CD4-positive, alpha-beta T cell treated with Interleukin-10 for 1 hour (primary cell): ENCODE data around the gene CNN3.
A peak's percentile ranks its signal among the peaks of the same experiment; 100 is the strongest.

ENCODE experiments used
- DNase-seq: peaks from one replicate; pipeline ENCODE4 v3.0.0-alpha.2; 2020

Gene CNN3

DNA sequence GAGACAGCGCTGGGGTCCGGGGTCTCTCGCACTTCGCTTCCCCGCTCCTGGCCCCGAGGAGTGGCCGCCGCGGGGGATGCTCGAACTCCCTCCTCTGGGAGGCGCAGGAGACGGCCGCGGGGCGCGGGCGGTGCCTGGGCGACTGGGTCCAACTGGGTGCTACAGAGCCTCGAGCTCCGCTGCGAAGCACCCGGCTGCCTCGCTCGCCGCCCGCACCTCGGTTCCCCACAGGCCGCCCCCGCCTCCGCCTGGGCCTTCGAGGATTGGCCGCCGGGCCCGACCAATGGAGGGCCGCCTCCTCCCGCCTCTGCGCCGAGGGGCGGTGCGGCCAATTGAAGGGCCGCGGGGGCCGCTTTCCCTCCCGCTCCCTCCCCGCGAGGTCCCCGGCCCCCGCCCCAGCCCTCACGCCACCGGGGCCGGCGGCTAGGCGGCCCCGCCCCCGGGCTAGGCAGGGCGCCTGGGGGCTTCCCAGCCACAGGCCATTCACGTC lies at the start of gene CNN3:
CNN3 (minus strand) TSS at position 196 of the 490 bp plus-strand sequence. CDS start 216 bp downstream, outside the sequence.
- peak; percentile 67 for DNase-seq

DNA sequence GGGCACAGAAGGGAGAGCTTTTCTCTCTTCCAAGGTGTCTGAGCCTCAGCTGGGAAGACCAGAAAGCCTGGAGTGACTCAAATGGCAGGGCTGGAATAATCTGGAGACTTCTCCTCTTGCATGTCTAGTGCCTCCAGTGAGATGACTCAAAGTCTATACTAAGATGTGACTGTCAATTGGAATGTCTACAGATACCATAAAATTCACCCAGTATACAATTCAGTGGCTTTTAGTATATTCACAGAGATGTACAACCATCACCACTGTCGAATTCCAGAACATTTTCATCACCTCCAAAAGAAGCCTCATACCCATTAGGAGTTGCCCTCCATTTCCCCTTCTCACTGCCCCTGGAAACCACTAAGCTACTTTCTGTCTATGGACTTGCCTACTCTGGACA lies 47.9 kb upstream of the CNN3 start:
- DNase-seq: no peak

DNA sequence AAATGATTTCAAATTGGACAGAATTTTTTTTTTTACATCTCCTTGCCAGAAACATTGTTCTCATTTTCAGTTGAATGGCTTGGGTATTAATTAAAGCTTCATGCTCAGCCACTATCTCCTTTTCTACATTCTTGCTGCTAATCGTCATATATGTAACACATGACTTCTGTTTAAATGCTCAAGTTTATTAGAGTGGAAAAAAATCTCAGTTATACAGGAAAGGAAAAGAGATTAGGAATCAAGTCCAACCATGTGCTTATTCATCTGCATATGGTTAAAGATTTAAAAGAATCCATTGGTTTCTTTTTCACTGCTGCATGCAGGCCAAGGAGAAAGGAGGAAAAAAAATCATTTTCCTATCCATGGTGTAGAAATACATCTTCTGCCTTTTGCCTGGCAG lies 47.3 kb upstream of the CNN3 start:
- DNase-seq: no peak

DNA sequence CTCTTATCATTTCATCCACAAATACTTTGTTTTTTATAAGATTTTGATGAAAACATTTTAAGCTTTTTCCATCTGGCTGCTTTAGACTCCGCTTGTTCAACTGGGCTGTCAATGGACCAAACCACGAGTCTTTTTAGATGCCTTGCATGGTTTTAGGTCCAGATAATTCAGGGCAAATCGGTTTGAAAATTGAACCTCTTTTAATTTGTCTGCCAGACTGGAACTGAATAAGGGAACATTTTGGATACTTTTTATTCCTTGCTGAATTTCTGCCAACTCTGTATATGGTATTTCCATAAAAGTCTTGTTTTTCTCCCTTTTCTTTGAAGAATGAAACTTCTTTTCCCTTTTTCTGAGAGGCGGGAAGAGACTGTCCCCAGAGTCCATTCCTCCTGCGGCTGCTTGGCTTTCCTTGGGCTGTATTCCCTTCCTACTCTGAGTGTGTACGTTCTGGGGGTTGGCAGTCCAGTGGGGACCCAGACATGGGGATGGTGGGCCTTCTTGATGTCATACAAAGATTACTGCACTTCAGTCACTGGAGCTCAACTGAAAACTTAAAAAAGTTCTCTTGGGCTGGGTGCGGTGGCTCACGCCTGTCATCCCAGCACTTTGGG lies 46.5 kb upstream of the CNN3 start:
- no peak for DNase-seq

DNA sequence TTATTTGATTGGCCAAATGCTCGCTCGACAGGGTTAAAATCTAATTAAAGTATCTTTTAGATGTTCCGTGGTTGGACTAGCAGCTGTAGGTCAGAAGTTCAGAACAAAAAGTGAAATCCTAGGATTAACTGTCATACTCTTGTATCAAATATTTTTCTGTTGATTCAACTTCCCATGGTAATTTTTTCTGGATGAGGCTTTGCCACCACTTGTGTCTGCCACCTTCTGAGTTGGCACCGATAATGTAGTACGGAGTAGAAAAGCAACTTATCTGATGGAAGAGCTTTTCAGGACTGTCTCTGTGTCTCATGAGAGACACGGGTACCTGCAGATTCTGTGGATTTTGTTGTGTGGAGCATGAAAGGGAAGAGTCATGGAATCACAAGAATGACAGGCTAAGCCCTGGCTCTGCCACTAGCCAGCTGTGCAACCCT lies 44.6 kb upstream of the CNN3 start:
- DNase-seq: no peak

DNA sequence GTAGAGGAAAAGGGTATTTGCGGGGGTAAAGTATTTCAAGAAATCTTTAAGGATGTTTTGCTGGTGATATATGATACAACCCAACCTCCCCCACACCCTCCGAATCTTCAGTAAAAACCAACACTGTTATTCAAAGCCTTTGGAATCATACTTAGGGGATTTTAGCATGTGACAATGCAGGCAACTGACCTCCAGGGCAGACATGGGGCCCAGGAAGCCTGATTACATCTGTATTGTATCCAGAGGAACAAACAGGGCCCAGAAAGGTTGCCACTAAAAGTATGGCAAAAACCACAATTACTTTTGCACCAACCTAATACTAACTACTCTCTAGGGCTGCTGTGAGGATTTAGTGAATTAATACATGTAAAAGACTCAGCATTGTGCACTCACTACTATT lies 43.9 kb upstream of the CNN3 start:
- no peak for DNase-seq

DNA sequence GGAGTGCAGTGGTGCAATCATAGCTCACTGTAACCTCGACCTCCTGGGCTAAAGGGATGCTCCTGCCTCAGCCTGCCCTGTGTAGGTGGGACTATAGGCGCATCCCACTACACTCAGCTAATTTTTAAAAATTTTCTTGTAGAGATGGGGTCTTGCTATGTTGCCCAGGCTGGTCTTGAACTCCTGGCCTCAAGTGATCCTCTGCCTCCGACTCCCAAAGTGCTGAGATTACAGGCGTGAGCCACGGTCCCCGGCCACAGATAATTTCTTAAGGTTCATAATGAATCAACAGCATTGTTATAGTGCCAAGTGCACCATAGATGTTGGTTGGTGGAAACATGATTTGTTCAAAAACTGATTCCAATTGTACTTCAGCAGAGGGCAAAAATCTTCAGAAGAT lies 42.2 kb upstream of the CNN3 start:
- DNase-seq: no peak

DNA sequence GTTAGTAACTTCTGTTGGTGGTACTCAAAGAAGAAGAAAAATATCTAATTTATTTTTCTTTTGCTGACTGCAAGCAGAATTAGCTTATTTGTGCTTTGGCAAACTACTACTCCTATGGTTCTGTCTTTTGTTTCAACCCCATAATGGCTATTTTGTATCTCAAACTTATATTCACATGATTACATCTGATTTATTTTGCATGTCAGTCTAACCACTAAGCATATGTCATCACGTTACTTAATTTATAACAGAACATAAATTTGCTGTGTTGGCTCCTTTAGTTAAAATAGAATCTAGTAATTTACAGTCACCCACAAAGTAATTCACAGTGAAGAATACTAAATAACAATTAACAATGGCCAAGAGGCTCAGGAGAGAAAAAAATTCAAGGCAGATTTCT lies 39.1 kb upstream of the CNN3 start:
- no peak for DNase-seq

DNA sequence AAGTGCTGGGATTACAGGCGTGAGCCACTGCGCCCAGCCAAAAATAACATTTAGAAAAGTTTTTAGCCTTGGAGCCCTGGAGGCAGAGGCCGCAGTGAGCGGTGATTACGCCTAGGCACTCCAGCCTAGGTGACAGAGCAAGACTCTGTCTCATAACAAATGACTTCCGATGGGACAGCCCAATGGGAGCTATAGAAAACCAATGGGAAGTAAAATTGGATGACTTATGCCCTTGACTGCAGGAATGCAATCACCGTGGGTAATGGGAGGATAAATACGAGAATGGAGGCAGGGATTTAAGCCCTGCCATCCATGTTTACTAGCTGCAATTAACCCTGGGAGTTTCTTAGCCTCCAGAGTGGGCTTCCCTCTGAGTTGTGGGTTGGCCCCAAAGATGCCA lies 37.0 kb upstream of the CNN3 start:
- DNase-seq: no peak

DNA sequence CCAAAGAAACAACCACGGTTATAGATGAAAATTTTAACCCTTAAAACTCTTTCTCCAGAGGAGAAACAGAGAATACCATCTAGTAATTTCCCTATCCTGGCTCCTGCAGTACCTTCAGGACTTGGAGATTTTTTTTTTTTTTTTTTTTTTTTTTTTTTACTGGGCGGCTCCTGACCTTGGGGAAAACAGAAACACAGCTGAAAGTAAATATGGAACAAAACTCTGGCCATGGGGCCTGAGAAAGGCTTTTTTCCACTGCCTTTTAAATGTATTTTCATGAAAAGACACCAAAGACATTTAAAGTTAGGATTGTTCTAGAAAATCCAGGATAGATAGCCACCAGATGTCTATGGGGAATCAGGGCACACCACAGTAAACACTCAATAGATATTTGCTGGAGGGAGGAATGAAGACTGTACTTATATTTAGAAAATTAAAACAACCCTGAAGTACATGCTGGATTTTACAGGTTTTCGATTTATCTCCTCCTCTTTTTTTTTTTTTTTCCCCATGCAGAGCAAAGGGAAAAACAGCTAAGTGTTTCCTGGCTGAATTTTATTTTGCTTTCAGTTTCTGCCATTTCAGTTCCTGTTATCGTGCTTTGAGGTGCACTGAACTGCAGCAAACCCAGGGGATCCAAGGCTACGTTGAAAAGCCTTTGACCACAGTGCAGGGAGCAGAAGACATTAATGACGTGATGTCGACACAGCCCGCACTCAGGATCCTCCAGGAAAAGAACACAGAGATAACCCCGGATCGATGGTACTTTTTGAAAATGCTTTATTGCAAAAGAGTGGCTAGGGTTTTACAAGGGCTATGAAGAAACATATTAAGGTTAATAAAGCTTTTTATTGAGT lies 35.7 kb upstream of the CNN3 start:
- peak; percentile 39 for DNase-seq

DNA sequence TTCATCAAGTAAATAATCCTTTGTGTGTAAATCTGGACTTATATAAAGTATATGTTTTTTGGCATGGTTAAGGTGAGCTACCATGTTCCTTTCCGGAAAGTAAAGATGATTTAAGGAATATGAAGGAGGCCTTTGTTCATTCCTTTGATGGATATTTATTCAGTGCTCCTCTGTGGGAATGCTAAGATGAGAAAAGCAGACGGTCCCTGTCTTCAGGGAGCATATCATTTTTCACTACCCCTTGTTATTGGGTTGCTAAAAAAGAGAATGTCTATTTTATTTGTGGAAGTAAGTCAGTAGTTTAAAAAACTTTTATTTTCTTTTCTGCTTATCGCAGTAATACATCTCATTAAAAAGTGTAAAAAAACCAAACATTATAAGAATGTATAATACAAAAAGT lies 35.1 kb upstream of the CNN3 start:
- no peak for DNase-seq

DNA sequence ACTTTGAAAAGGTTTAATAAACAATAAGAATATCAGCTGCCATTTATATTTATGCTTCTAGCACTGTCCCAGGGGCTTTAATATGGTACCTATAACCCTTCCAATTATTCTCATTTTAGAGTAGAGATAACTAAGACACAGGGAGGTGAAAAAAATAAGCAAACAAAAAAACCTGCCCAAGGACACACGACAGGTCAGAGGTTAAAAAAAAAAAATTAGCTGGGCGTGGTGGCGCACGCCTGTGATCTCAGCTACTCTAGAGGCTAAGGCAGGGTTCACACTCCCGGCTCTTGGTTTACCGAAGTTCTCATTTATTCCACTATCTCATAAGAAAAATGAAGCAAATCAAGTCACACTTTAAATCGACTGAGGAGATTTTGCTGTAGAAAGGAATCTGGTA lies 34.7 kb upstream of the CNN3 start:
- DNase-seq: no peak

DNA sequence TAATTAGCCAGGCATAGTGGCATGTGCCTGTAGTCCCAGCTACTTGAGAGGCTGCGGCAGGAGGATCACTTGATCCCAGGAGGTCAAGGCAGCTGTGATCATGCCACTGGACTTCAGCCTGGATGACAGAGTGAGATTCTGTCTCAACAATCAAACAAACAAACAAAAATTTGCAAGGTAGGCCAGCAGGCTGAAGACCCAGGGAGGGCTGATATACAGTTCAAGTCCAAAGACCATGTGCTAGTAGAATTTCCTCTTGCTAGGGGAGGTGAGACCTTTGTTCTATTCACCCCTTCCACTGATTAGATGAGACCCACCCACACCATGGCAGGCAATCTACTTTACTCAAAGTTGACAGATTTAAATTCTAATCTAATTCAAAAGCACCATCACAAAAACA lies 31.2 kb upstream of the CNN3 start:
- no peak for DNase-seq

DNA sequence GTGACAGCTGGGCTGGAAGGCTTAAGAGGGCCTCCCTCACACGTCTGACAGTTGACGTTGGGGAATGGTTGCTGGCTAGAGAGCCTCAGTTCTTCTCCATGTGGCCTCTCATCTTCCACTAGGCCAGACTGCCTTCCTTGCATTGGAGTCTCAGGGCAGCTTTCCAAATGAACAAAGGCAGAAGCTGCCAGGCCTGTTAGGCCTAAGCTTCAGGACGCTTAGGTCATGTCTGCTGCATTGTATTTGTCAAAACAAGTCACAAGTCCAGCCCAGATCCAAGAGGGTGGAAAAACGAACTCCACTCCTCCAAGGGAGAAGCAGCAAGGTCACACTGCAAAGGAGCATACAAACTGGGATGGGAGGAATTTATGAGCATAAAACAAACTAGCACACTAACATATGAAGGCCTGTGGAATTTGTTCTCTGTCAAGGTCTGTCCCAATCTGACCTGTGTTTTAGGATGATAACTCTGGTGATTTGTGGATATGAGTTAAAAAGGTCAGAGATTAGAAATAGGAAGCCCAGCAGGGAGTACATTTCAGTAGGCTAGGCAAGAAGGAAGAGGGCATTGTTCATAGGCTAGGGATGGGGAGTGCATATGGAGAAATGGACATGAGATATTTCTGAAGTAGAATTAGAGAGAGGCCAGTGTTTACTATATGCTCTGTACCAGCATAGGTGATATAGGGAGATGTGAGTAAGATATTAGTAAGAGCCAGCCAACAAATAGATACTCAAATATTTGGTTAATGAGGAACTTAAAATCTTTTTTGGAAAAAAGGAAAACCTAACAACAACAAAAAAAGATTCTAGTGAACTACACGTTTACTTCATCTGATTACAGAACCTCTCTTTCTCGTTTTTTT lies 29.1 kb upstream of the CNN3 start:
- no peak for DNase-seq

DNA sequence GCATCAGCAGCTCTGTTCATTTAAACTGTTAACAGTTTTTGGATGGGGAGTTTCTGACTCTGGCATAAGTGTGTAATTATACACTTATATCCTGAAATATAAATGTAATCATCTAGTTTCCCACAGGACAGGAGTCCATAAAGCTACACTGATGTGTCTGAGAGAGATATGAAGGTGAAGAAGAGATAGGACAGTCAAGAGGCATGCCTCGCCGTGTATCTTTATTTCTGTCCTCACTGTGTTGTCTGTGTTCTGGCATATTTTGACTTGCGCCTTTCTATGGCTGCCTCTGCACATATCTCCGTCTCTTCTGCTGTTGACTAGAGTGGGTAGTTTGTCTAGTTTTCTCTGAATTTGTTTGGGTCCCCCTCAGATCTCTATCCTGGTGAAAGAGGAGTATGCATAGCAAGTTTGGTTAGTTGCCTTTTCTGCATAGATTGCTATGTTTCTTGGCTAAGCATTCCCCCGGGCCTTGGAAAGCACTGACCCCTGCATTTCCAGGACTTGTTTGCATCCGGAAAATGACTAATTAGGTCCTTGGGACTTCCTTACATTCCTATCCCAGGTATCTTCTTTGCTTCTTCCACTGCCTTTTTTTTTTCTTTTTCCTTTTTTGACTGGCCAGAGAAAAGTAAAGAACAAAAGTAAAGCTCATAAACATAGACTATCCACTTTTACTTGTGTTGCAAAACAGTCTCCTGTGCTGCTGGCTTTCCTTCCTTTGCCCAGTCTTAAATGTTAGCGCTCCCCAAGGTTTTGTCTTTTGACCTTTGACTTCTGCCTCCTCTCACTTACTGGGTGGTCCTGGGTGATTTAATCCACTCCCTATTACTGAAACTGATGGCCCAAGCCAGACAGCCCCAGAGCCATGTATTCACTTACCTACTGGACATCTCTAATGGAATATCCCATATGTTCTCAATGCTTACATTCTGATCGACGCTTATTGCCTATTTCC lies 27.6 kb upstream of the CNN3 start:
- no peak for DNase-seq

DNA sequence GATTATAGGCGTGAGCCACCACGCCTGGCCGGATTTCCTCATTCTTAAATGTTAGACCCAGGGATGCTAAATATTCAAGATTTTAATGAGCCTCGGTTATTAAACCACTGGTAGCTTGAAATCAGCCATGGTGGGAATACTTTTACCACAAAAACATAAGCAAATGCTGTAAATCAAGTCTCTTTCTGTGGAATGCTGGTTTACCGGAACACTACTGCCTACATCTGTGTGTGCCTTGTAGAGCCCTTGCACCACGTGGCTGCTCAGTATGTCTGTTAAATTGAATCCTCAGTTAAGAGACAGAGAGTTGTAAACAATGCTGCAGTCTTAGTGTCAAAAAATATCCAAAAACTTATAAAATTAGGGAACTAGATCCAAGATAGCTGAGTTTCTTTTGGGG lies 26.8 kb upstream of the CNN3 start:
- no peak for DNase-seq

DNA sequence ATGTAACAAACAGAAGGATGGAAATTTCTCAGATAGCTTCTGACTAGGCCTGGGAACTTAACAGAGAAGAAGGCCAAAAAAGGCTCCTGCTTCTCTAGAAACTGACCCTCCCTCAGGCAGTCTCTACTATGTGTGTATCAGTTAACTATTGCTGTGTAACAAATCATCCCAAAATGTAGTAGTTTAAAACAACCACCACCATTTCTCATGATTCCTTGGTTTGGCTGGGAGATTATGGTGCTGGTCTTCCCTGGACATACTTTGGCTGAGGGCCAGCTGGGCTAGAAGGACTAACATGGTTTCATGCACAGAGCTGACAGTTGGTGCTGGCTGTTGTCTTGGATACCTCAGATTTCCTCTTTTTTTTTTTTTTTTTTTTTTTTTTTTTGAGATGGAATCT lies 26.2 kb upstream of the CNN3 start:
- no peak for DNase-seq

DNA sequence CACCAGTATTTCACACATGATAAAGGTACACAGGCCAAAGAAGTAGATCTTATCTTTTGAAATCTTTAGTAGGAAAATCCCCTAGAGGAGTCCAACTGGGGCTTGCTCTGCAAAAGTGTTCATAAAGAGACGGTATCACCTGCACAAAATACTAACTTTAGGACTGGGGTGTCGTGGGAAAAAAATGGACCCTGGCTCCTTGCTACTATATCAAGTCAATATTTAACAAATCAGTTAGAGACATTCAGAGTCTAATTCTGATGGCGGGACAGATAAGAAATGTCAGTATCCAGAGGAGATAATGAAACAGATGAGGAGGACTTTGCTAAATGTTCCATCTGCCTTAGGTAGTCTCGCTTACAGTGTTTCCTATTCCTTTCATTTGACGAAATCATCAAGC lies 25.6 kb upstream of the CNN3 start:
- no peak for DNase-seq

DNA sequence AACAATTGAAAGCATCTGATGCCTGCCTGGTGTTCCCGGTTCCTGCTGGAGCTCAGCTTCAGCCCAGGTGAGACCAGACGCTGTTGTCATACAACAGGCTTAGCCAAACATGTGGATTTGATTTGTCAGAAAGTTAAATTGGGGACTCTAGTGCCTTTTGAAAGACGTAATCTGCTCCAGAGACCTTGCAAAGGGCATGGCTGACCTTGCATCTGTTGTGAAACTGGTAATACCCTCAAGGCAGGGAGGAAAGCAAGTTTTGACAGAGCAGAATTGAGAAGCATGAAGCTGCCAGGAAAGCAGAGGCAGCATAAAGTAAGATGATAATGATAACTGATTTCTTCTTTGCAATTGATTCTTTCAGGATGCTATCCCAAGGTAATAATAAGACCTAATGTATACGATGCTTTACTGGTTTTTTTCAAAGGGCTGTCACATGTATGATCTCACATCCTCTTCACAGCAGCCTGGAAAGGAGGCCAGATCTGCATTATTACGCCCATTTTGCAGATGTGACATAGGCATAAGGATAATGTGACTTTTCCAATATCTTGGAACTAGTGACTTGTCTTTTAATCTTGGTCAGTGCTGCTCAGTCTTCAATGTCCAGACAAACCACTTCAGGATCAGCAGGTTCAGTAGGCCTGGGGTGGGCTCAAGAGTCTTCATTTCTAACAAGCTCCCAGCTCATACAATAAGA lies 24.7 kb upstream of the CNN3 start:
- DNase-seq: no peak

DNA sequence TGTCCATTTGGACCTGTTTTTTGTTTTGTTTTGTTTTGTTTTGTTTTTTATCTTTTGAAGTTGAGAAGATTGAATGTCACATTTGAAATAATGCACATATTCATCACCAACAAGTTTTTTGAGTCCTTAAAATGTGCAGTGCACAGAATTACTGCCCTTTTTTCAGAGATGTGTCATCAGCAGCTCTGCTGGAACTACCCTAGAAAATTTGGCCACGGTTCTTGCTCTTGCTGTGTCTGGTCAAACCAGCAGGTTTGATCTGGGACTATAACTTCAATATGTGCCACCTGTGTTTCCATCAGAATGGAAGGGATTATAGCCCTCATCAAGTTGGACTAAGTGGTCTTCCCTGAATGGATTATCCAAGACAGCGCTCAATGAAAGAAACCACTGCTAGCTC lies 24.1 kb upstream of the CNN3 start:
- no peak for DNase-seq
